ENCODE measurements around the gene C22orf31.

C22orf31 gene

DNA sequence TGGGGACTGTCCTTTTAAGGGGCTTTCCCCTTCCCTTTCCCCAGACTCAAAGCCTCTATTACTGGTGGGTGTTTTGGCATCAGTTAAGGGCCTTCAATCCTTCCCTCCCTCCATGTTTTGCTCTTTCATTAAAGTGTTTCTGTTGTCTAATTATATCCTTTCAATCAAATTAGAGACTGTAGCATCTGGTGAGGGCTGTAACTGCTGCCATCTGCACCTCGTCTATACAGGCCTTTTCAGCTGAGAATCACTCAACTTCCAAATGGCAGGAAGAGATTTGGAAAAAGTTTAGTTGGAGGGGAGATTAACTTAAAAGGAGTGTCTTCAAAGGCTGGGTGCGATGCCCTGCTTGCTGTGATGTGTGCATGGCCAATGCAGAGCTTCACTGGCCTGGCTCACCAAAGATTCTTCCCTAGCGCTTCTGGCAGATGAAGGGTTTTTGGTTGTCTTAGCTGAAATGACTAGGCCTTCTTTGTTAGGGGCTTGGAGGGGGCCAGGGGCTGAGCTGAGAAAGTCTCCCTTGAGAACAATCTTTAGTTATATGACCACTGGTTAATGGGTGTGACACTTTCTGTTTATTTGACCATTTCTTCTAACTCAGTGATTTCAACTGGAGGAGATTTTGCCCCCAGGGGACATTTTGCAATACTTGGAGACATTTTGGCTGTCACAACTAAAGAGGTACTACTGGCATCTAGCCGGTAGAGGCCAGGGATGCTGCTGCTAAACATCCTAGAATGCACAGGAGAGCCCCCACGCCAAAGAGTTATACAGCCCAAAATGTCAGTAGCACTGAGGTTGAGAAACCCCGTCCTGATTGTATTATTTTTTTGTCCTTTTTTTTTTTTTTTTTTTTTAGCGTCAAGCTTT is 18.7 kb upstream of the C22orf31 start:
- DNase-seq = no peak

DNA sequence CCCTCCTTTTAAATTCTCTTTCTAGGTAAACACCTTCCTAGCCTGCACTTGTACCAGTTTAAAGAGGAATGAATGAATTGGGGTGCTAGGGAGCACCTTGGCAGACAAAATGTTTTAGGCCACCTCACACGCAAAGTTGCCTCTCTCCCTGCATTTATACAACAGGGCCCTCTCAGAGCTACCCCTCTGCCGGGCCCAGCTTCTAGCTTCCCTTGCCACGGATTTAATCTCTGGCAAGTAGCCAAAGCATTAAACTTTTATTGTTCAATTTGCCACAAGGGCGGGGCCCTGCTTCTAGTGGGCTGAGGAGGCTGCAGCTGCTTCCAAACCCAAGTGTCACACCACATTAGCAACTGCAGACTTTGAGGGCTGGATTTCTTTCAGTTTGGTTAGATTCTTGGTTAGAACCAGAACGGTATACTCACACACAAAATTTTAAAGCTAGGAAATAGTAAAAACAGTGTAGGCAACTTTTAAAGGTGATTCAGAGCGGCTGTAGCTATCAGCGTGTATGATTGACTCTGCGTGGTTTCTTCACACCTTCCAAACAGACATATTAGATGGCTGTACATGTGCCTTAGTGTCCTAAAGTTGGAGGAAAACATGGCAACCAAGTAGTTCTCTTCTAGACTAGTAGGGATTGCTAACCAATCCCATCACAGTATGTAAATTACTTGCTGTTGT is 17.7 kb upstream of the C22orf31 start:
- peak in 1 of 2 experiments; percentile 53 for DNase-seq

DNA sequence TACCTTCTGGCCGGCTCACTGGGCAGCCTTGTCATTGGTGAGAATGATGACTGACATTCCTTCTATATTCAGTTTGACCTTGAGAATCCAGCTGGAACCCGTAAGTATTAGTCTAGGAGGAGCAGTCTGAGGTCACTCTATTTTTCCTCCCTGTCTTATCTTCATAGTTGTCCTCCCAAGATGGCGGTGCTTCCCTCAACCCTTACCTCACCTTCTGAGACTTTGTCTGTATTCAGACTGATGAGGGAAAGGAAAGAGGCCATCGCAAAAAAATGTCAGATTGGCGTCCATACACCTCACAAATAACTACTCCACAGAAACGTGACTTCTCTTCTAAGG is 17.2 kb upstream of the C22orf31 start:
- DNase-seq = no peak

DNA sequence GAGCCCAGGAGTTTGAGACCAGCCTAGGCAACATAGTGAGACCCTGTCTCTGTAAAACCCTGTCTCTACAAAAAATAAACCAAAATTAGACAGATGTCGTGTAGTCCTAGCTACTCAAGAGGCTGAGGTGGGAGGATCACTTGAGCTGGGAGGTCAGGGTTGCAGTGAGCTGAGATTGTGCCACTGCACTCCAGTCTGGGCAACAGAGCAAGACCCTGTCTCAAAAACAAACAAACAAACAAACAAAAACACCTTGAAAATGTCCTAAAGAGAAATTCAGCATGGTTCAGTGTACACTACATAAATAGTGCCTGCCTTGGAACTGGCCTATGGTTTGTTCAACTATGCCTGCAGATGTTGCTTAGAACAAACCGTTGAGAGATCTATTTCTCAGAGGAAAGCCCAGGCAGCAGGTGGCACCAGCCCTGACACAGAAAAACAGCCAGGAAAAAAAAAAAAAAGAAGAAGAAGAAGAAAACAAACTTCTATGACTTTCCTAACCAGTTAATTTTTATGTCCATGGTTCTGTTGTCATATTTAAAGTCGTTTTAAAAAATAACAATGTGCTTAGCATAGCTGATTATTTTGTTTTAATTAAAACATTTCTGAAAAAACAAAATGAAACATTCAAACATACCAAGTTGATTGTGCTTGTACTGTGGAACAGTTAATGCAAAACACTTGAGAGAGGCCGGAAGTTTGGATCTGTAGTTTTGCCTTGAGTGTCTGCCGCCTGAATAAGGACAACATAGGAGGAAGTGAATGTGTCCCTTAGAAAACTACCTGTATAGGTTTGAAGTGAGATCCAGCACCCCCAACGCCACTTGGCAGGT is 16.6 kb upstream of the C22orf31 start:
- no peak for DNase-seq

DNA sequence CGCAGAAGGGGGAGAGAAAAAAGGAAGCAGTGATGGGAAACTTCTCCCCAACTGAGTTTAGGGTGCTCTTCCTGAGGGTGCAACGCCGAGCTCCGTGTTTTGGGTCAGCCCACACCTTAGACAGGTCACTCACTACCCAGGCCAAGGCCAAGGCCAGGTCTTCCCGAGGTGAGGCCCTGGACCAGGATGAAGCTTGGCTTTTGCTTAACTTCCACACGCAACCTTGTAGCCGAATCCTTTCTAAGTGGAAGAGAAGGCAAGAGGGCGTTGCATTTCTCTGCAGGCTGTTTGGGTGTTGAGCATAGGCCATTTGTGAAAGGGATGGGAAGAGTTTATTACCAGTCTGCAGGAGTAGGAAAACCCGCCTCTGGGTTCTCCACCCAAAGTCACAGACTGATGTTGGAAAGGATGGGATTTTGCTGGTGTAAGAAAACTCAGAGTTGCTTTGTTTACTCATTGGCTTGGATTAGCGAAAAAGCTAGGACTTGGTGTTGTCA is 12.7 kb upstream of the C22orf31 start:
- DNase-seq = no peak

DNA sequence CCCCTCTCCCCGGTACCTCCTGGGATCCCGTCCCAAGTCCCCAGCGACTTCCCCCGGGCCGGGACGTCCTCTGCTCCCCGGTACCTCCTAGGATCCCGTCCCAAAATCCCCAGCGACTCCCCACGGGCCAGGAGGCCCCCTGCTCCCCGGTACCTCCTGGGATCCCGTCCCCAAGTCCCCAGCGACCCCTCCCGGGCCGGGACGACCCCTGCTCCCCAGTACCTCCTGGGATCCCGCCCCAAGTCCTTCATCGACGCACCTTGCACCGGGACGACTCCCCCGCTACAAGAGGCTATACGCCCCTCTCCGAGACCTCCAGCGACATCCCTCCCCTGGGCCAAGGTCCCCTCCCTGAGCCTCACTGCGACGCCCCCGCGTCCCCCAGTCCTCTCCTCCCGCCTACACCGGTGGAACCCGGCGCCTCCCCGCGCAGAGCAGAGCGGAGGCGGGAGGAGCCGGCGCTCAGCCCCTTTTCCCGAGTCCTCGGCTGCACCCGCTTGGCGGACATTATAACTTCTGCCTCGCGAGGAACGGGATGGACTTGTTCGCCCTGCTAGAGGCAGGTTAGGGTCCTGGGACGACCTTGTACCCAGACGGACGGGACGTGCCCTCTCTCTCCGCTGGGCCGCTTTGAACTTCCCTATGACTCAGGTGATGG is 12.1 kb upstream of the C22orf31 start:
- no peak for DNase-seq

DNA sequence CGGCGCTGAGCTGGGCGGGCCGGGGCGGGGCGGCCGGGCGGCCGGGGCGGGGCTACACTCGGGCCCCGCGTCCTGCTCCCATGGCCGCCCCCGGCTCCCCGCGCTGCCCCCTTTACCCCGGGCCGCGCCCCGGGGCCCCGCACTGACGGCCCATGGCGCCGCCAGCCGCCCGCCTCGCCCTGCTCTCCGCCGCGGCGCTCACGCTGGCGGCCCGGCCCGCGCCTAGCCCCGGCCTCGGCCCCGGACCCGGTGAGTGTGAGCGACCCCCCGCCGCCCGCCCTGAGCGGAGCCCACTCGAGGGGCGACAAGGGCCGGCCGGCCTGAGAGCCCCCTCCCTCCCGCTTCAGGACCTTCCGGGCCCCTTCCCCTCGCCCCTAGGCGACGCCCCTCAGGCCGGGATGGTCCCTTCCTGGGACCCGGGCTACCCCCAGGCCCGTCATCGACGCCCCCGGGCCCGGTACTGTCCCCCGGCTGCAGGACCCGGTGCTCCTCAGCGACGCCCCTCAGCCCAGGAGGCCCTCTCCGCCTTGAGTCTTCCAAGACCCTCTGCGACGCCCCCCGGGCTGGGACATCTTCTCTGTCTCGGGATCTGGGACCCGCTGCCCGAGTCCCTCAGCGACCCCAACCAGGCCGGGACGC is 11.5 kb upstream of the C22orf31 start, which contains the start of gene KREMEN1:
Gene KREMEN1 (plus strand): TSS at position 57 of the 639 bp plus-strand sequence. CDS start 96 bp downstream, at position 153.
- DNase-seq = no peak

DNA sequence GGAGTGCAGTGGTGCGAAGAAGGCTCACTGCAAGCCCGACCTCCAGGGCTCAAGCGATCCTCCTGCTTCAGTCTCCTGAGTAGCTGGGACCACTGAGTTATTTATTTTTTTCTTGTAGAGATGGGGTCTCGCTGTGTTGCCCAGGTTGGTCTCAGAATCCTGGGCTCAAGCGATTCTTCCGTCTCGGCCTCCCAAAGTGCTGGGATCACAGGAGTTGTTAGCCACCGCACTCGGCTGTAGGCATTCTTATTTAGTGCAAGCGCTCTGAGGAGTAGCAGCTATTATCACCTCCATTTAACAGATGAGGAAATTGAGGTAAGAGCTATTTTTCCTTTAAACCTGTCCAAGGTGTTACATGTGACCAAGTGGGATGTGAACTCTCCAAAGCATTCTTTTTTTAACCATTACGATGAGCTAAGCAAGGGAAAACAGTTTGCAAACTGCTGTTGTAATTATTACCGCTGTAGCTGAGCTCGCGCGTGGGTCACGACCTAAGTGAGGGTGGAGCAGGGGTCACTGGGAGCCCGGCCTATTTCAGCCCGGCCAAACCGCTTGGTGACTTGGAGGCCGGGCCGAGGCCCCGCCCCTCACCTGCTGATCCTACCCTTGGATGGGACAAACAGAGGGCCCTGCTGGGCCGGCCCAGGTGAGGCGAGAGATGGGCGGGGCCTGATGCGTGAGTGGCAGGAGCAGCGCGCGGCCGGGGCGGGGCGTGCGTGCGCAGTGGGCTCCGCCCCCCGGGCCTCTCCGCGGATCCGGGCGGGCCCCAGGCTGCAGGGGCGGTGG is 10.8 kb upstream of the C22orf31 start:
- DNase-seq = peak; percentile 82 to 85

DNA sequence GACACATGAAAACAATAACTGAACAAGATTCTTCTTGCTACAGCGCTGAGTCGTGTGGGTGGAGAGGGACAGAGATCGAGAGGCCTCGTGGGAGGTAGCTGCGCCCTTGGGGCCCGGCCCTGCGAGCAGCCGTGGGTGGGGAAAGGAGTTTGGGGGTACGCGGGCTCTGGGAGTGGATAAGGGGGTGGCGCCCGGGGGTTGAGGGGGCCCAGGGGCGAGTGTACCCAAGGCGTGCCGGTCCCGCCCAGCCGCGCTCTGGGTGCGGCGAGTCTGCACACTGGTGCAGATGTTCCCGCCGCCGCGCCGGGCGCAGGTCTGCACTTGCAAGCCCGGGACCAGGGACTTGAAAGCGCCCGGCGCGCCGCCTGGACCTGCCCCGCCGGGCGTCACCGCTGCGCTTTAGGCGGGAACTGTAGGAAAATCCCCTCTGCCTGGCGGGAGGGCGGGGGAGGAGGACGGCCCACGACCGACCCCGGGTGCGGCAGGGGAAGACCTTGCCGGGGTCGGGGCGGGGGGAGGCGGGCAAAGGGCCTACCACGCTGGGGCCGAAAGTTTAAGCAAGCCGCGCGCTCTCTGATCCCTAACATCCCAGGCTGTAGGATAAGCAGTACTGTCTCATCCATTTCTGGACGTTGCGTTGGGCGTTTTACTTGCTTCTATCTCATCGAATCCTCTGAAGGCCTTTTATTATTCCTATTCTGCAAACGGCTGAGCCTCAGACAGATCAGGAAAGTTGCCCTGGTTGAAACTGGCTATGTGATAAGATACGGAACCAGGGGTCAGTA is 9.8 kb upstream of the C22orf31 start:
- no peak for DNase-seq

DNA sequence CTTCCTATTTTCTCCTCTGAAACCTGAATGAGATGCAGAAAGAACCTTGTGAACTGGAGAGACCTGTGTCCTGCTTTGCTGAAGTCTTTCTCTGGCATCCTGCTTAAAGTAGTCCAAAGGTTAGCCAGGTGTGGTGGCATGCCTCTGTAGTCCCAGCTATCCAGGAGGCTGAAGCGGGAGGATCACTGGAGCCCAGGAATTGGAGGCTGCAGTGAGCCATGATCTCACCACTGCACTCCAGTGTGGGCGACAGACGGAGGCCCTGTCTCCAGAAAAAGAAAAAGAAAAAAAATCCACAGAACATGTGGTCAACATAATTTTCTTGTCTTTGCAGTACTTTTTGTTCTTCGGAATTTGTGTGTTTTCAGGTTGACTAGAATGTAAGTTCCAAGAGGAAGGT is 8.9 kb upstream of the C22orf31 start:
- no peak for DNase-seq

DNA sequence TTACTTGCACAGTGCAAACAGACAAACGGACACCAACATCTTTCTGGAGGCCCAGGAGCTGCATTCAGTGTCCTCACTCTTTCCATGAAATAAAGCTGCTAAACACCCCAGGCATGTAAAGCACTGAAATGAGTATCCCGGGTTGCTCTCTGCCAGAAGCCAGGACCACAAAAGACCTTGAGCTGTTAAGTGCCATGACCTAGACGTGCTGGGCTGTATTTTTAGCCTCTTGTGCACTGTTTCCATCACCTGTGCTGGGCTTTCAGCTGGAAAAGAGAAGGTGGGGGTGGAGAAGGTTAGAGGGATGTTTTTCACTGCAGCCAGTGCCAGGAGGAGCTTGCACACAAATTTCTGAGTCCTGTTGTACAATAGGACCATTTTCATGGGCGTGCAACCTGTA is 7.8 kb upstream of the C22orf31 start:
- DNase-seq = no peak

DNA sequence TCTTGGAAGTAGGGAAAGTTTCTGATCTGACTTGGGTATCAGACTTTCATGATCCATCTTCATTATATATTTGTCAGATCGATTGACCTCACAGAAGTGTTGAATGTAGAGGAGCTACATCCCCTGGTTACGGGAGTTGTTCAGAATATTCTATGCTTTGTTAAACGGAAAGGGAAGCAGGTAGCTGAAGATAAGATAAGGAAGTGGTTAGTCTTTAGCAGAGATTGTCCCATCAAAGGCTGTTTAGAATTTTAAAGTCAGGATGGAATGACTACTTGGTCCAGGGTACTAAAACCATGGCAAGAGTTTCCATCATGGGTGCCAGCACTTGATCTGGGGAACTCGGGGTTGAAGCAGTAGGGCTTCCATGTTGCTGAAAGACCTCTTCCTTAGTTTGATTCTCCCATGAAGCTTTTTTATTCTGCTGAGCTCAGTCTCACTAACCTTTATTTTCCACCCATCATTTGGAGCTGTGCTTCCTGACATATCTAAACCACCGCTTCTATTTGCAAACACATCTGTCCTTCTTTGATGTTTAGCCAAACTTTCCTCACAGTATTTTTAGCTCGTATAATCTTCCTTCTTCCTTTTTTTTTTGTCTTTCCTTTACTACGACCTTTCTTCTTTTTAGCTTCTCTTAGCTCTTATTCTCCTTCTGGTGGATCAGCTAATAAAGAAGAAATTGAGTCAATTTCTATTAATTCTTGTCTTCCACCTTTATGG is 4.0 kb upstream of the C22orf31 start:
- DNase-seq = no peak

DNA sequence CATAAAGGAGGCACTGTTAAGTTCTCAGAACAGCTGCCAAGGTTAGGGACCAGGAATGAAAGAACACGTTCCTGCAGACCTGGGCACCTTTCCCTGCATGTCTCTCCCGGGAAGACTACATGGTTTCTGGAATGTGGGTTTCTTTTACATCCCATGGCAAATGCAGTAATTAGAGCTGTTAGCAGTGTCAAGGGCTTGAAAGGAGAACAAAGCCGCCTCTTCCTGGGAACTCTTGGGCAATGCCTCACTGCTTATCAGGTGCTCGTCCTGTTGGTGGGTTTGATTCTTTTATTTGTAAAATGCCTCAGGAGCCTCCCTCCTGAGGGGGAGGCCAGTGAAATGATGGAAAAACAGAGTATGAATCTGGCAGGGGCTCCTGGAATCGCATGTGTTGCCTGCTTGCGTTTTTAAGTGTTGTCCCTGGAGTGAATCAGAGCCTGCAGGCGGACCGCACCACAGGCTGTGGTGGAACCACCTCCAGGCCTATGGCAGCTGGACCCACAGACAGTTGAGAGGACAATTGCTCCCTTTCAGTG is 723 bp upstream of the C22orf31 start:
- no peak for DNase-seq

DNA sequence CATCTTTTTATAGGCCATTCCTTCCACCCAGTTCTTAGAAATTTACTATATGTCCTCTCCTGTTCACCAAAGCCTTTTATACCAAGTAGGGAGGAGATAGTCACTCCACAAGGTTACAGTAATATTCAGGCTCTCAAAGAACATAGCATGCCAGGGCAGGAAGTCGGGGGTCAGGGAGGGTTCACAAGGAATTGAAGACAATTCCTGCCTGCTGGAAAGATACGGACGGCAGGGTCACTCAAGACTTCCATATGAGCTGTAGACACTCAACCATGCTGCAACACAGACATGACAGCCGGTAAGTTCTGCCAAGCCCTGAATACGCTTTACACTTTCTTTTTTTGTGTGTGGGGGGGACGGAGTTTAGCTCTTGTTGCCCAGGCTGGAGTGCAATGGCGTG is 700 bp downstream of the C22orf31 start:
- DNase-seq = no peak

DNA sequence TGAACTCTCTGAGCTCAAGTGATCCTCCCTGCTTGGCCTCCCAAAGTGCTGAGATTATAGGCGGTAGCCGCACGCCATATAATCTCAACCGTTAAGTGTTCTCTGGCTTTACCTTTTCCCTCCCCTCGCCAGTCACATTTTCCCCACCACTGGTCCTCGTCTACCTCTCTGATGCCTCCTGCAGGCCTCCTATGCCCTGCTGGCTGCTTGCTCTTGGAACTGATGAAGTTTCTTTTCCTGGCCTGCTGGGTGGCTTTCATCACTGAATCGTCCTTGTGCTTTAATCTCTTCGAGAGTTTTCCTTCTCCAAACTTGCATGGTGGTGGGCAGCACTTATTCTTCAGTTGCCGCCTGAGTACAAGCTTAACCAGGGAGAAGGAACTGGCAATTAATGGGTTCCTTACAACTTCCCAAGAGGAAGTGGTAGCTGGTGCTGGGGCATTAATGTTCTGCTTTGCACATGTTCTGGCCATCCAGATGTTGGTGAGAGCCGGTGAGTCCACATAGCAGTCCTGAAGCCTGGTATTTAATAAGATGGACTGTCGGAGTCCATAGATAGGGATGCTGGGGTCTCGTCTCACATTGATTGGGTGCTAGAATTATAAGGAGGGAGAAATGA is 1.3 kb downstream of the C22orf31 start:
- no peak for DNase-seq

DNA sequence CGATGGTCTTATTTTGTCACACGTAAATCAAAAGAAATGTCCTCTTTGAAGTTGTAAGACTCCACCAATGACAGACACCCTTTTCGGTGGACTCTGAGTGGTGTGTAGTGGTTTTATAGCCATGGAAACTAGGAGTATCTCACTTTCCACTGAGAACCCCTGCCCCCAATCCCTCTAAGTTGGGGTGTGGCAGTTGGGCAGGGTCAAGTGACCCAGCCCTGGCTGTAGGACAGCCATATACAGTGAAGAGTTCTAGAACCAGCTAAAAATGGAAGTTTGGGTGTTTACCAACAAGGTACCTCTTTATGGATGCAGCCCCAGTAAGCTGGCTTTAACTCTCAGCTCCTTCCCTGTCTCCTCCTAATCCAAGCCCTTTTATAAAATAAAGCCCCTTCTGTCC is 5.2 kb downstream of the C22orf31 start:
- no peak for DNase-seq

DNA sequence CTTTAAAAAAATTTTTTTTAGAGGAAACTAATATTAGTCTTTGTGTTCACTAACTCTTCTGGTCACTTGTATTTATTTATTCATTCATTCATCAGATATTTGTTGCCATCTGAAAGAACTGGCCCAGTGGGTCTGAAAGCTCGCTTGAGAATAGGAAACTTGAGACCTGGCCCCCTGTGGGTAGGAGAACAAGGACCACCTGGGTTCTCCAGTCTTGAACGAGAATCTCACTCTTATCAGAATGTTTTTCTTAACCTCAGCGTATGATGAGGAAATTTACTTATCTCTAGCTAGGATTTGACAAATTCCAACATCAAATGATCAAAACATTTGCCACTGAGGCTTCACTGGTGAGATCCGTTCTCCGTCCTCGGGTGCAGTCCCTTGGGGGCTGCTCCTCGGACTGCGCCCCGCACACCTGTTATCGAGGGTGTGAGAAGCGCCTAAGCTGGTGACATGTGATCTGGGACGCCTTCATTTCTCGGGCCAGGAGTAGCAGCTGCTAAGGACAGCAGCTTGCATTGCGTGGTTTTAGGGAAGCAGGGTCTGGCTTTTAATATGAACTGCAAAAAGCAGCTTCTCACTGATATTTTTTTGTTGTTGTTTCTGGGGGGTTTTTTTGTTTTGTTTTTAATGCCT is 6.3 kb downstream of the C22orf31 start:
- no peak for DNase-seq

DNA sequence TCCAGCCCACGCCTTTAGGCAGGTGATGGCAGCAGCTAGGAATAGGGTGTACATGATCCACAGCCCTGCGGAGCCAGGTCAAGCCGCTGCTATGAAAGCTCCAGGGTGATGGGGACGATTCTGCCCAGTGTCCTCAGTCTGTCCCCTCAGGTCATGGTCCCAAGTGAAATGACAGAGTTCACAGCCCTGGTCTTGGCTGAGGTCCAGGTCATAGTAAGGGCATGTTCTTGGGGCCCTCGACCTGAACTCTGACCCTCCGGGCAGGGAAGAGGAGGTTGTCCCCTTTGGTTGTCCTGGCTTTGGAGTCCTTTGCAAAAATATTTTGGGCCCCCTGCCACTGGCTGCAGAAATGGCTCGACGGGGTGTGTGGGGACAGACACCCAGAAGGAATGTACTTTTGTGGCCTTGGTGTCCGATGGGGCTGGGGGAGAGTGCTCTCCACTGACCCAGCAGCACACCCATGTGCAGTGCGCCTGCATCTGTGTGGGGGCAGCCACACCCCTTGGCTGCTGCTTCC is 7.3 kb downstream of the C22orf31 start:
- DNase-seq = no peak
